Adrenal gland (tissue), 5 donors: Measurements from ENCODE around the gene ZFR.

Experiments
- CTCF ChIP-seq, 6 experiments: fragments of 450-650 bp in 4 of 6; fragments of 200-600 bp in 2 of 6; sonication (generic) in 1 of 6; IDR thresholded peaks; 1 replicate in 5 of 6; 2 replicates in 1 of 6; pipeline versions ENCODE4 v1.5.1 to v1.8.0; 2016 to 2021; ENCODE audit warnings: antibody characterized with exemption in 6 of 6, mild to moderate bottlenecking in 2 of 6, moderate library complexity in 1 of 6
- POLR2A ChIP-seq, 2 donors: fragments of 450-650 bp; IDR thresholded peaks; one replicate each; pipeline ENCODE4 v1.6.1; 2017; ENCODE audit warnings: antibody characterized with exemption in 2 of 2, mild to moderate bottlenecking in 2 of 2, moderate library complexity in 1 of 2
- donor health status: DM: no; HTN: no; CAD: no.

GRCh38 chr5:32315221-32316014, 129.1 kb downstream of the ZFR start:
- no peak for TF ChIP-seq CTCF (IDR thresholded peaks at IDR 0.05)
- TF ChIP-seq POLR2A (IDR thresholded peaks at IDR 0.05): no peak
